ENCODE results near the gene ACBD6. TPM values are rescaled to one million over a fixed set of nuclear protein-coding genes. Genes with fewer than 3 reads are reported as not detected.

Gene ACBD6
- total and polyA plus RNA-seq, 10 of the 15 experiments (the other 5 are each of a cell fraction or from before 2014, with no cell fraction given), result 15.0 to 67.3 (median 55.0) TPM

GRCh38 chr1:180254496-180254819 is 247.9 kb downstream of the ACBD6 start:
- ChIA-PET RAD21 (ENCODE audit: unreplicated experiment) (interaction anchor here (0.7 to 3.3 kb wide), 4 partner anchors 162 to 228 kb away, joined by 3 to 25 read pairs (median 12); no protein-coding TSS in a partner anchor), CTCF (interaction anchor here (1.0 to 4.2 kb wide), 7 partner anchors 19 to 226 kb away, joined by 3 to 105 read pairs (median 12); no protein-coding TSS in a partner anchor), SMC1A (ENCODE audit: uncharacterized antibody, unreplicated experiment) (interaction anchor here (0.6 to 3.6 kb wide), 3 partner anchors 224 to 635 kb away, joined by 3 to 37 read pairs (median 34); no protein-coding TSS in a partner anchor), POLR2A (no interaction called here)
- Histone ChIP-seq H3K27ac (ENCODE audit: control insufficient read depth, insufficient read depth) (no peak overlapping the region), H4K20me1 (ENCODE audit: control insufficient read depth, insufficient read depth) (no peaks in the 10 kb centered on the region), H3K79me2 (ENCODE audit: control insufficient read depth, insufficient read depth, low read length) (no peaks in the 10 kb centered on the region), H3K4me2 (ENCODE audit: control insufficient read depth, insufficient read depth) (no peak overlapping the region), H3K36me3 (ENCODE audit: control insufficient read depth in 2 of 2, insufficient read depth in 2 of 2, low read length in 1 of 2) (no peaks in the 10 kb centered on the region), H3K4me1 (ENCODE audit: control insufficient read depth, insufficient read depth, low read length) (no peaks in the 10 kb centered on the region; the same call in 1 of the 2 replicates), H3K27me3 (replicated peaks in 1 of 2; ENCODE audit: control insufficient read depth in 2 of 2, insufficient read depth in 2 of 2, low read length in 1 of 2) (no peaks in the 10 kb centered on the region), H2AFZ (ENCODE audit: control insufficient read depth, low read depth, low read length) (no peak overlapping the region), H3K9ac (ENCODE audit: control insufficient read depth, insufficient read depth, low read length) (no peak overlapping the region), H3K4me3 (no peak overlapping the region), H3K9me3 (replicated peaks; ENCODE audit: control insufficient read depth, insufficient read depth, low read length) (no peaks in the 10 kb centered on the region)
- ATAC-seq (no peak), FAIRE-seq (no peak), DNase-seq (ENCODE audit: low read depth, low spot score) (no peak)
- in situ Hi-C loops (cut with MboI), result loop anchor here (5.0 kb wide), 1 partner anchor 228 kb away; no protein-coding TSS in a partner anchor
- intact Hi-C loops (cut with micrococcal nuclease; ENCODE audit: unreplicated experiment), result no loop called here
- WGBS (ENCODE audit: insufficient coverage, insufficient replicate concordance, low lambda C conversion rate, missing lambda C conversion rate), result 64% methylated on average over 9 of the region's 9 CpGs
- TF ChIP-seq ZNF24 (IDR thresholded peaks at IDR 0.05) (no peak), HDGF (IDR thresholded peaks at IDR 0.05) (no peak), TAF1 (IDR thresholded peaks at IDR 0.05; ENCODE audit: borderline replicate concordance, low read depth, low read length) (no peak)
- TF ChIP-seq, protein P1, sequence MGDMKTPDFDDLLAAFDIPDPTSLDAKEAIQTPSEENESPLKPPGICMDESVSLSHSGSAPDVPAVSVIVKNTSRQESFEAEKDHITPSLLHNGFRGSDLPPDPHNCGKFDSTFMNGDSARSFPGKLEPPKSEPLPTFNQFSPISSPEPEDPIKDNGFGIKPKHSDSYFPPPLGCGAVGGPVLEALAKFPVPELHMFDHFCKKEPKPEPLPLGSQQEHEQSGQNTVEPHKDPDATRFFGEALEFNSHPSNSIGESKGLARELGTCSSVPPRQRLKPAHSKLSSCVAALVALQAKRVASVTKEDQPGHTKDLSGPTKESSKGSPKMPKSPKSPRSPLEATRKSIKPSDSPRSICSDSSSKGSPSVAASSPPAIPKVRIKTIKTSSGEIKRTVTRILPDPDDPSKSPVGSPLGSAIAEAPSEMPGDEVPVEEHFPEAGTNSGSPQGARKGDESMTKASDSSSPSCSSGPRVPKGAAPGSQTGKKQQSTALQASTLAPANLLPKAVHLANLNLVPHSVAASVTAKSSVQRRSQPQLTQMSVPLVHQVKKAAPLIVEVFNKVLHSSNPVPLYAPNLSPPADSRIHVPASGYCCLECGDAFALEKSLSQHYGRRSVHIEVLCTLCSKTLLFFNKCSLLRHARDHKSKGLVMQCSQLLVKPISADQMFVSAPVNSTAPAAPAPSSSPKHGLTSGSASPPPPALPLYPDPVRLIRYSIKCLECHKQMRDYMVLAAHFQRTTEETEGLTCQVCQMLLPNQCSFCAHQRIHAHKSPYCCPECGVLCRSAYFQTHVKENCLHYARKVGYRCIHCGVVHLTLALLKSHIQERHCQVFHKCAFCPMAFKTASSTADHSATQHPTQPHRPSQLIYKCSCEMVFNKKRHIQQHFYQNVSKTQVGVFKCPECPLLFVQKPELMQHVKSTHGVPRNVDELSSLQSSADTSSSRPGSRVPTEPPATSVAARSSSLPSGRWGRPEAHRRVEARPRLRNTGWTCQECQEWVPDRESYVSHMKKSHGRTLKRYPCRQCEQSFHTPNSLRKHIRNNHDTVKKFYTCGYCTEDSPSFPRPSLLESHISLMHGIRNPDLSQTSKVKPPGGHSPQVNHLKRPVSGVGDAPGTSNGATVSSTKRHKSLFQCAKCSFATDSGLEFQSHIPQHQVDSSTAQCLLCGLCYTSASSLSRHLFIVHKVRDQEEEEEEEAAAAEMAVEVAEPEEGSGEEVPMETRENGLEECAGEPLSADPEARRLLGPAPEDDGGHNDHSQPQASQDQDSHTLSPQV (IDR thresholded peaks at IDR 0.05), result no peak
- BruUV-seq (replicated peaks), result no TSS peak

Data from GM12878 (cell line).